OCI-LY7 (cell line): ENCODE measurements around the gene C4B.

Experiments used
- EZH2phosphoT487 ChIP-seq: fragments of 200-600 bp; sonication (generic); IDR thresholded peaks from 2 replicates; pipeline ENCODE4 v1.6.1; 2018; ENCODE audit warnings: low read depth, borderline replicate concordance, mild to moderate bottlenecking, mixed run types, antibody characterized with exemption, low read length, moderate library complexity, mixed read lengths
- TF ChIP-seq, protein P1 (sequence below): fragments of 200-600 bp; sonication (generic); conservative IDR thresholded peaks from 2 replicates; pipeline ENCODE4 v1.5.1; 2014; ENCODE audit warnings: mild to moderate bottlenecking, antibody characterized with exemption, low read length, moderate library complexity, mixed read lengths

GRCh38 chr6:32075781-32076180 lies 61.2 kb downstream of the C4B start:
- TF ChIP-seq, protein P1, sequence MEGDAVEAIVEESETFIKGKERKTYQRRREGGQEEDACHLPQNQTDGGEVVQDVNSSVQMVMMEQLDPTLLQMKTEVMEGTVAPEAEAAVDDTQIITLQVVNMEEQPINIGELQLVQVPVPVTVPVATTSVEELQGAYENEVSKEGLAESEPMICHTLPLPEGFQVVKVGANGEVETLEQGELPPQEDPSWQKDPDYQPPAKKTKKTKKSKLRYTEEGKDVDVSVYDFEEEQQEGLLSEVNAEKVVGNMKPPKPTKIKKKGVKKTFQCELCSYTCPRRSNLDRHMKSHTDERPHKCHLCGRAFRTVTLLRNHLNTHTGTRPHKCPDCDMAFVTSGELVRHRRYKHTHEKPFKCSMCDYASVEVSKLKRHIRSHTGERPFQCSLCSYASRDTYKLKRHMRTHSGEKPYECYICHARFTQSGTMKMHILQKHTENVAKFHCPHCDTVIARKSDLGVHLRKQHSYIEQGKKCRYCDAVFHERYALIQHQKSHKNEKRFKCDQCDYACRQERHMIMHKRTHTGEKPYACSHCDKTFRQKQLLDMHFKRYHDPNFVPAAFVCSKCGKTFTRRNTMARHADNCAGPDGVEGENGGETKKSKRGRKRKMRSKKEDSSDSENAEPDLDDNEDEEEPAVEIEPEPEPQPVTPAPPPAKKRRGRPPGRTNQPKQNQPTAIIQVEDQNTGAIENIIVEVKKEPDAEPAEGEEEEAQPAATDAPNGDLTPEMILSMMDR = no peak
- no peak for TF ChIP-seq EZH2phosphoT487
